Effector memory CD4-positive, alpha-beta T cell (primary cell): ENCODE measurements around the gene PSMB7.
"Not testable (repeated sequence)": the region's sequence is repeated elsewhere in the genome, so short reads cannot be mapped to it uniquely, and the experiment has no call there.

Experiments
- DNase-seq, 3 donors: peaks; one replicate each; pipeline ENCODE4 v3.0.0-alpha.2; 2020
- H3K27ac ChIP-seq: 2 replicates; pipeline ENCODE4 v1.7.0; 2013; ENCODE audit warnings: mild to moderate bottlenecking, low read length, moderate library complexity; ENCODE audit not compliant: insufficient read depth, poor library complexity, severe bottlenecking
- H3K27me3 ChIP-seq: replicated peaks from 2 replicates; pipeline ENCODE4 v1.7.0; 2013; ENCODE audit warnings: mild to moderate bottlenecking, low read length; ENCODE audit not compliant: insufficient read depth, control insufficient read depth, poor library complexity, severe bottlenecking
- H3K36me3 ChIP-seq: 2 replicates; pipeline ENCODE4 v1.7.0; 2013; ENCODE audit warnings: mild to moderate bottlenecking, low read length, moderate library complexity; ENCODE audit not compliant: control insufficient read depth, insufficient read depth
- H3K4me1 ChIP-seq: 2 replicates; pipeline ENCODE4 v1.7.0; 2013; ENCODE audit warnings: low read length, mild to moderate bottlenecking; ENCODE audit not compliant: control insufficient read depth, insufficient read depth, poor library complexity, severe bottlenecking
- H3K4me3 ChIP-seq: 2 replicates; pipeline ENCODE4 v1.7.0; 2013; ENCODE audit warnings: low read length, low read depth, mild to moderate bottlenecking; ENCODE audit not compliant: insufficient read depth, poor library complexity, severe bottlenecking
- H3K9me3 ChIP-seq: 2 replicates; pipeline ENCODE4 v1.7.0; 2013; ENCODE audit warnings: mild to moderate bottlenecking, low read length, moderate library complexity; ENCODE audit not compliant: control insufficient read depth

PSMB7 gene

GRCh38 chr9:124428751-124429529 is 13.7 kb upstream of the PSMB7 start:
- H3K4me3 ChIP-seq: no peak overlapping the region
- no peak for DNase-seq
- H3K27ac ChIP-seq: no peak overlapping the region
- H3K9me3 ChIP-seq: no peaks in the 10 kb centered on the region
- no peaks in the 10 kb centered on the region for H3K4me1 ChIP-seq
- no peaks in the 10 kb centered on the region for H3K27me3 ChIP-seq
- H3K36me3 ChIP-seq: no peaks in the 10 kb centered on the region

DNA sequence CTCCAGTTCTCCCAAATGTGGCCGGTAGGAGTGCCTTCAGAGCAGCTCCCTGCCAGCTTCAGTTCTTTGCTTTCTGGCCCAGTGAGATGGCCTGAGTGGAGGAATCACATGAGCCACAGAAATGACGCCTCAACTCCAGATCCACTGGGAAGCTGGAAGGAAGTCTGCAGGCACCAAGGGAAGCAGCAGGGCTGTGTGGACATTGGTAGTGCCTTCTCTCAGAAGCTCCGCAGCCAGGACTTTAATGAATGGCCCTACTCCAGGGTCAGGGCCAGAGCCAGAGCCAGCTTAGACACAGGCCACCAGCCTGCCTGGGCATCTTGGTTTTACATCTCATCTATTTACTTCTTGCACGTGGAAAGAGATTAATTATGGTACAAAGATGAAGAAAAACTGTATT is 12.0 kb upstream of the PSMB7 start:
- H3K27me3 ChIP-seq: no peaks in the 10 kb centered on the region
- H3K27ac ChIP-seq: no peak overlapping the region
- H3K9me3 ChIP-seq: no peaks in the 10 kb centered on the region
- DNase-seq: no peak
- H3K36me3 ChIP-seq: no peaks in the 10 kb centered on the region
- H3K4me1 ChIP-seq: no peaks in the 10 kb centered on the region
- H3K4me3 ChIP-seq: no peak overlapping the region

- Histone ChIP-seq H3K27ac (no peak overlapping the region), H3K4me3 (no peak overlapping the region), H3K27me3 (no peaks in the 10 kb centered on the region), H3K9me3 (no peaks in the 10 kb centered on the region), H3K4me1 (no peaks in the 10 kb centered on the region), H3K36me3 (no peaks in the 10 kb centered on the region)
- no peak for DNase-seq
These were observed 11.1 kb upstream of the PSMB7 start for GRCh38 chr9:124426361-124426760.

- H3K36me3 ChIP-seq, H3K9me3 ChIP-seq, DNase-seq, H3K27ac ChIP-seq, H3K4me3 ChIP-seq, H3K4me1 ChIP-seq, H3K27me3 ChIP-seq: not testable (repeated sequence)
These were observed 10.5 kb upstream of the PSMB7 start for GRCh38 chr9:124425733-124426132.

DNA sequence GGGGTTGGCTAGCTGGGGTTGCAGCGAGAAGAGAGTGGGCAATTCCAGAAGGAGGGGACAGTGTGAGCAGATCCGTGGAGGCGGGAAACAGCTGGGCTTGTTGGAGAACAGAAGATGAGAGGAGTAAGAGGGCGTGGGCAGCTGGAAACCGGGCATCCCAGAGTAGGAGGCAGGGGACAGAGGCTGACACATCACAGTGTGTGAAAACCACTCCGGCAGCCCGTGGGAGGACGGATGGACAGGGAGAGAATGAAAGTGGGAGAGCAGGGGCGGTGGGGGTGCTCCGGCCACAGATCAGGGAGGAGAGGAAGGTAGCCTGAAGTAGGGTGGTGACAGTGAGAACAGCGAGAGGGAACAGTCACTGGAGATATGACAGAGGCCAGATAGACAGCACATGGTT is 8.3 kb upstream of the PSMB7 start:
- no peak overlapping the region for H3K27ac ChIP-seq
- no peaks in the 10 kb centered on the region for H3K27me3 ChIP-seq
- no peak overlapping the region for H3K4me3 ChIP-seq
- H3K9me3 ChIP-seq: no peaks in the 10 kb centered on the region
- no peak for DNase-seq
- H3K4me1 ChIP-seq: no peaks in the 10 kb centered on the region
- no peaks in the 10 kb centered on the region for H3K36me3 ChIP-seq

DNA sequence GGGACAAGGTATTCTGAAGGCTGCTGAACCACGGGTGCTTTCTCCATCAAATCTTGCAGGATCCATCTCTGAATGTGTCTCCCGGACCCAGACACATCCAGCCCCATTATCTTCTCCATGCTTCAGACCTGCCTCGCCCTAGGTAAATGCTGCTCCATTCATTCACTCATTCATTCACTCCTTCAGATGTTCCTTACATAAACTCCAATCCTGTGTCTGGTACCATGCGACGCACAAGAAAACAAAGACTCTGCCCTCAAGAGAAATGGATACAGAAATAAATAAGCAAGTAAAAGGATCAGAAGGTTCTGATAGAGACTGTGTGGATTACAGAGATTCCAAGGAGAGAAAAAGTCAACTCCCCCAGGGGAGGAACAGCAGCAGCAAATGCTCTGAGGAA is 7.9 kb upstream of the PSMB7 start:
- no peaks in the 10 kb centered on the region for H3K27me3 ChIP-seq
- H3K9me3 ChIP-seq: no peaks in the 10 kb centered on the region
- no peak overlapping the region for H3K4me3 ChIP-seq
- no peak for DNase-seq
- H3K4me1 ChIP-seq: no peaks in the 10 kb centered on the region
- no peaks in the 10 kb centered on the region for H3K36me3 ChIP-seq
- H3K27ac ChIP-seq: no peak overlapping the region

DNA sequence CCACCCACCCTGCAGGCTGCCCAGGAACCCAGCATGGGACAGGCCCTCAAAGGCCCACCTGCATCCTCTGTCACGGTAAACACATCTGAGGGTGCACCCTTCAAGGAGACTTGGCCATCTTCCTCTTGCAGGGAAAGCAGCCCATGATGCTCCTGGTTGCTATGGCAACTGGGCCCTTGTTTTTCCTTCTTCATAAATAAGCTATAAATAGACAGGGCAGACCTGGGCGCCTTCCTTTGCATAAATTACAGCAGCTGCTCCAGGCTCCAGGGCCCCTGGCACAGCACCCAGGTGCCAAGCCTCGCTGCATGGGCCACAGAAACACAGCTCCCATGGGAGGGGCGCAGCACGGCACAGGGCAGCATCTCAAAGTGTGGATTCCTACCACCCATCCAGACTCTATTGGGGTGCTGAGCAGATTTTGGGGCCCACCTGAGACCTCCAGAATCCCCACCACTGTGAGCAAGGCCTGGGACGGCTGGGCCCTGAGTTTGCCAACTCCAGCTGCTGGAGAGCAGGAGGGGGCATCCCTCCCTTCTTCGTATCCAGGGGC is 5.8 kb upstream of the PSMB7 start:
- DNase-seq: no peak
- Histone ChIP-seq H3K36me3 (no peaks in the 10 kb centered on the region), H3K27ac (no peak overlapping the region), H3K4me1 (no peaks in the 10 kb centered on the region), H3K27me3 (no peaks in the 10 kb centered on the region), H3K9me3 (no peaks in the 10 kb centered on the region), H3K4me3 (no peak overlapping the region)

DNA sequence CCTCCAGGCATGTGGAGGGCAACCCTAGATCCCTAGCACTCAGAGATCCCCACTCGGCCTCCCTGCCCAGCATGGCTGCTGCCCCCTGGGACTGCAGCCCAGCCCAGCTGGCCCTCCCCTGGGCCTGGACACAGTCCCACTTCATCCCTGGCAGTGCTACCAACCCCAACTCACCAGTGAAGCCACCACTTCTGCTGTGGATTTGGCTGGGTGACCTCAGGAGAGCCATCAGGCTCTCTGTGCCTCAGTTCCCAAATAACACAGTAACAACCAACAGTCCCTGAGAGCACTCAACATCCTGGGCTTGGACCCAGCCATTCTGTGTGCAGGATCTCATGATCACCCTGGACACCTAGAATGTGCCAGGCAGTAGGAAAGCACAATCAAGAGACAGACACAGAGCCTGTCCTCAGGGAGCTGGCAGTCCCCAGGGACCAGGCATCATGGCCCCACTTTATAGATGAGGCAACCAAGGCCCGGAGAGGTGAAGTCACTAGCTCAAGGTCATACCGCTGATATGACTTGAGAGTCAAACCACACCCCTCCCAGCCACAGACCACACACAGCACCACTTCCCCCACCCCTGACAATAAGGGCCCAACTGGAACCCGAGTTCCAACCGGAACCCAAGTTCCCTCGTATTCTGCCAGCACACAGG is 4.7 kb upstream of the PSMB7 start:
- no peaks in the 10 kb centered on the region for H3K9me3 ChIP-seq
- H3K36me3 ChIP-seq: no peaks in the 10 kb centered on the region
- no peak overlapping the region for H3K27ac ChIP-seq
- H3K4me3 ChIP-seq: no peak overlapping the region
- no peak for DNase-seq
- peaks cover under 1% of the 10 kb centered on the region for H3K4me1 ChIP-seq
- no peaks in the 10 kb centered on the region for H3K27me3 ChIP-seq

- no peak overlapping the region for H3K27ac ChIP-seq
- no peaks in the 10 kb centered on the region for H3K9me3 ChIP-seq
- H3K4me1 ChIP-seq: peaks cover 7% of the 10 kb centered on the region
- DNase-seq: no peak
- H3K27me3 ChIP-seq: no peaks in the 10 kb centered on the region
- peak overlapping the region; percentile 95 for H3K4me3 ChIP-seq
- H3K36me3 ChIP-seq: peaks cover 26% of the 10 kb centered on the region
These were observed 726 bp upstream of the PSMB7 start for GRCh38 chr9:124415852-124416484.

DNA sequence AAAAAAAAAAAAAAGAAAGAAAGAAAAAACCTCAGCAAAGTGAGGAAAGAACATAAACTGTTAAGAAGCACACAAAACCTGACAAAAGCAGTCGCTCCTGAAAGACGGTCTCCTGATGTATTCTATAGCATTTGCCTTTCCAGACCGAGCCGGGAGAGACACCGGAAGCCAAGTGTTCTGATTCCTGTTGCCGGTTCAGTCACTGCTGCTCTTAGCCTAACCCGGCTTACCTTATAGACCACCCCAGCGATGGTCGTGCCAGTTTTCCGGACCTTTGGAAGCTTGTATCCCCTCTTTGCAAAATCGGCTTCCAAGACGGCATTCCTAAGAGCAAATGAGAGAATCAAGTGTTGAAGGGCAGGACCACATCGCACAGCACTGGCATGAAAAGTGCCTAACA is 630 bp downstream of the PSMB7 start:
- H3K9me3 ChIP-seq: no peaks in the 10 kb centered on the region
- H3K36me3 ChIP-seq: peaks cover 36% of the 10 kb centered on the region
- peak overlapping the region; percentile 95 for H3K4me3 ChIP-seq
- H3K4me1 ChIP-seq: peaks cover 7% of the 10 kb centered on the region
- DNase-seq: no peak
- peak overlapping the region; percentile 82 for H3K27ac ChIP-seq
- no peaks in the 10 kb centered on the region for H3K27me3 ChIP-seq
